GM20000 (cell line): ENCODE measurements around the gene SPC24.
"Not testable (repeated sequence)": the region's sequence is repeated elsewhere in the genome, so short reads cannot be mapped to it uniquely, and the experiment has no call there.

Experiments used
- DNase-seq: peaks from one replicate; pipeline ENCODE4 v3.0.0; 2012; ENCODE audit warnings: low spot score
- CTCF ChIP-seq: IDR thresholded peaks from 2 replicates; pipeline ENCODE4 v1.5.1; 2012; ENCODE audit warnings: mild to moderate bottlenecking, control low read depth; ENCODE audit errors: extremely low read depth, missing control alignments

Gene SPC24

DNA sequence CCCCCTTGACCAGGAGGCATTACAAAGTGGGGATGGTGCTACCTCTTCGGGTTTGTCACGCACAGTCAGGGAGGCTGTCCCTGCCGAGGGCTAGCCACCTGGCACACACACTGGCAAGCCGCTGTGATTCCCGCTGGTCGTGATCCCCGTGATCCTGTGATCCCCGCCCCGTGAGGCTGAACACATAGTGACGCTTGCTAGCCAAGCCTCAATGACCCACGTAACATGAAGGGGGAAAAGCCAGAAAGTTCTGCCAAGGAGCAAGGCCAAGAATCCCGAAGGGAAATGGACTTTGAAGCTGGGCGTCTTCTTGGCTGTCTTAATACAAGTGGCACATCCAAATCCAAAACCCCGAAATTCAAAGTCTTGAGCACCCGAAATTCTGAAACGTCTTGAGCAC is 52.6 kb downstream of the SPC24 start:
- TF ChIP-seq CTCF = no peak
- DNase-seq = no peak

DNA sequence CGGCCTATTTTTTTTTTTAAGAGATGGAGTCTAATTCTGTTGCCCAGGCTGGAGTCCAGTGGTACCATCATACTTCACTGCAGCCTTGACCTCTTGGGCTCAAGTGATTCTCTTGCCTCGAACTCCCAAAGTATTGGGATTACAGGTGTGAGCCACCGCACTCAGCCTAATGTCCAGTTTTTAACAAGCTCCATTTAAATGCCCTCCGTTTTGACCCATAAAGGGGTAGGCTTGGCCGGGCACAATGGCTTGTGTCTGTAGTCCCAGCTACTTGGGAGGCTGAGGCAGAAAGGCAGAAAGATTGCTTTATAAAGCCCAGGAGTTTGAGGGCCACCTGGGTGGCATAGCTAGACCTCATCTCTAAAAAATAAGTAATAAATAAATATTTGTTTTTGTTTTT is 54.5 kb downstream of the SPC24 start:
- no peak for DNase-seq
- no peak for TF ChIP-seq CTCF

DNA sequence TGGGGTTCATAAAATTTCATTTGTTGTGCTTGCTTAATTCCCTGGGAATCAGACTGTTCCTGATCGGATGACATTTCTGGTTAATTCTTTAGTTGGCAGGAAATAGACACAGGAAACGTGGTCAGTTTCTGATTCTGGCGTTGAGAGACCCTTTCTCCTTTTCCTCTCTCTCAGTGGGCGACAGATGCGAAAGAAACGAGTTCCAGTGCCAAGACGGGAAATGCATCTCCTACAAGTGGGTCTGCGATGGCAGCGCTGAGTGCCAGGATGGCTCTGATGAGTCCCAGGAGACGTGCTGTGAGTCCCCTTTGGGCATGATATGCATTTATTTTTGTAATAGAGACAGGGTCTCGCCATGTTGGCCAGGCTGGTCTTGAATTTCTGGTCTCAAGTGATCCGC is 55.5 kb downstream of the SPC24 start:
- DNase-seq = no peak
- TF ChIP-seq CTCF = no peak

DNA sequence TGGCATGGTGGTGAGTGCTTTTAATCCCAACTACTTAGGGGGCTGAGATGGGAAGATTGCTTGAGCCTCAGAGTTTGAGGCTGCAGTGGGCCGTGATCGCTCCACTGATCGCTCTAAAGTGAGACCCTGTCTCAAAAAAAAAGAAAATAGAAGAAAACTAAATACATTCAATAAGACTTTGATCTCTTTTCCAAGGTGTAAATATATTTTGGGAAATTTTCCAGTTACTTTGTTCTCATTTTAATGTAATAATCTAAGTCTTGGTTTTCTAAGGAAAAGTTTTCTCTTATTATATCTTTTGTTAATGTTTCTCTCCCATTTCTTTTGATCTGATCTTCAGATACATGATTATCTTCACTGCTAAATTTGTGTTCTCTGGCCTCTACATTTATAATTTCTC is 56.7 kb downstream of the SPC24 start:
- no peak for DNase-seq
- TF ChIP-seq CTCF = no peak

GRCh38 chr19:11098327-11098726 is 57.3 kb downstream of the SPC24 start:
- no peak for TF ChIP-seq CTCF
- no peak for DNase-seq

- not testable (repeated sequence) for DNase-seq
Measured at GRCh38 chr19:11097367-11097766, 58.2 kb downstream of the SPC24 start.

- no peak for TF ChIP-seq CTCF
- peak; percentile 65 for DNase-seq
Measured at GRCh38 chr19:11096210-11096841, 59.3 kb downstream of the SPC24 start.
